Raji (cell line): ENCODE results near the gene LAT.

ENCODE experiments used
- POLR2A ChIP-seq: IDR thresholded peaks from 2 replicates; pipeline ENCODE4 v1.6.1; 2011; ENCODE audit warnings: low read depth, low read length, control low read depth; ENCODE audit not compliant: insufficient read depth

LAT gene

DNA sequence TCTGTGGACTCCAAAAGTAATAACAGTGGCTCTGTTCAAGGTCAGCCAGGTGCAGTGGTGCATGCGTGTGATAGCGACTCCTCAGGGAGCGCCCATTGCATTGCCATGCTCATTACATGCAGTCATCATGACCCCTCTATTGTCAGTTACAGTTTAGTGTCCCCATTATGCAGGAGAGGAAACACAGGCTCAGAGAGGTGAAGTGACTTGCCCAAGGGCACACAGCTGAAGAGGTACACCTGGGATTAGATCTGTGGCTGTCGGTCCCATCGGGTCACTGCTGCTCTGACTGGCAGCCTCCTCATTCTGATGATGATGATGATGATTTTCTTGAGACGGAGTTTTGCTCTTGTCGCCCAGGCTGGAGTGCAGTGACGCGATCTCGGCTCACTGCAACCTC, 7.6 kb downstream of the LAT start:
- TF ChIP-seq POLR2A, result no peak

DNA sequence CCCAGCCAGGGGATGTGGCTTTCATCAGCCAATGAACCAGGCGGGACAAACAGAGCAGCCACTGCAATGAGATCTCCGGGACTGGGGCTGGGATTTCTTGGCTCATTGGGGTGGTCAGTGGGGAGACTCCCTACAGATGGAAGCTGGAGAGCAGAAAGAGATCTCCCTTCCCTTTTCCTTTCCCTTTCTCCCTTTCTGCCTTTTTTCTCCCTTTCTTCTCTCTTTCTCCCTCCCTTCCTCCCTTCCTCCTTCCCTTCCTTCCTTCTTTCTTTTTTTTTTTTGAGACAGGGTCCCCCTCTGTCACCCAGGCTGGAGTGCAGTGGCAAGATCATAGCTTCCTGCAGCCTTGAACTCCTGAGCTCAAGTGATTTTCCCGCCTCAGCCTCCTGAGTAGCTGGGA, 14.0 kb downstream of the LAT start:
- no peak for TF ChIP-seq POLR2A

DNA sequence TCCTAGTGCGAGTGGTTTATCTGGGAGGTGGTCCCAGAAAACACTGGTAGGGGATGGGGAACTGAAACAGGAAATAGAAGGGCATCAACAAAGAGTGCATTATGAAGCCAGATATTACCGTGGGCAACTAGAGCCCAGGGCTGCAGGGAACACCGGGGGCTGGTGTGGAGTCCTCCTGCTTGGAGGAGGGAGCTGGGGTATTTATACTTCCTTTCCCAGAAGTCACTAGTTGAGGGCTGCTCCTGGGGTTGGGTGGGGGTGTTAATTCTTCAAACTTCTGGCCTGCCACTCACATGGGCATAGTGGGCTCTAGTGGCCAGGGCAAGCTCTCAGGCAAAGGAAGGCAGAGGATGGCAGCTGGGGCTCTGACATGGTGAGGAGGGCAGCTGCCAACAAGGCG, 14.7 kb downstream of the LAT start:
- TF ChIP-seq POLR2A, result no peak

DNA sequence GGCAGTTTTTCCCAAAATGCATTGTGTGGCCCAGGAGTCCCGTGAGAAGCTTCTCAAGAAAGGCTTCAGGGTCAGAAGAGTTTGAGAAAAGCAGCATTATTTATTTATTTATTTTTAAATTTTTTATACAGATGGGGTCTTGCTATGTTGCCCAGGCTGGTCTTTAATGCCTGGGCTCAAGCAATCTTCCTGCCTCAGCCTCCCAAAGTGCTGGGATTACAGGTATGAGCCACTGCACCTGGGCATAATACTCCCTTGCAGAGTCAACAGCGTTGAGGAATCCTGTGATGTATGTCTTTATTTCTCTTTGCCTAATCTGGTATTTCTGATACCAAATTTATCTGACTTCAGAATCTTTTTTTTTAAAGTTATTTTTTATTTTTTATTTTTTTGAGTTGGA, 15.2 kb downstream of the LAT start:
- no peak for TF ChIP-seq POLR2A

DNA sequence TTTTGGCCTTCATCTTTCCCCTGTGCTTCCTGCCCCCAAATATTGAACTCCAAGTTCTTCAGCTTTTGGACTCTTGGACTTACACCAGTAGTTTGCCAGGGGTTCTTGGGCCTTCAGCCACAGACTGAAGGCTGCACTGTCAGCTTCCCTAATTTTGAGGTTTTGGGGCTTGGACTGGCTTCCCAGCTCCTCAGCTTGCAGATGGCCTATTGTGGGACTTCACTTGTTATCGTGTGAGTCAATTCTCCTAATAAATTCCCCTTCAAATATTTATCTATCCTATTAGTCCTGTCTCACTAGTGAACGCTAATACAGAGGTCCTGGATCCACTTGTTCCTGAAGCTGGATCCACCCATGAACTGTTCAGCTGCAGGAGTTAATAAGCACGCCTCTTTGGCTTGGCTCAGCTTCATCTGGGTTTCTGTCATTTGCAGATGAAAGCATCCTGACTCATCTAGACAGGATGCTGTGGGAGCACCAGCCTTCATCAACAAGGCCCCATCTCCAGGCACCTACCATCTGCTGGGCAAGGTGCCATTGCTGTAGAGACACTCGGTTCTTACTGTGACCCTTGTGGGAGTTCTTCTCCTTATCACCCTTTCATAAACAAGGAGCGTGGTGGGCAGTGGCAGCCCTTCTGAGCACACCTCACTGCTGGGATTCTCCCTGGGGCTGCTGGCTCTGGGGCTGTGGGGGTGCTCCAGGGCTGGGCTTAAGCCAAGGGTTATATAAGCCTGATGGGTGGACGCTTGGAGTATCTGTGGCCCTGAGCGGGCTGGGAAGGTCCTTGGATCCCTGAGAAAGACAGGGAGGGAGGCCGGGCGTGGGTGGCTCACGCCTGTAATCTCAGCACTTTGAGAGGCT, 23.1 kb downstream of the LAT start:
- no peak for TF ChIP-seq POLR2A

DNA sequence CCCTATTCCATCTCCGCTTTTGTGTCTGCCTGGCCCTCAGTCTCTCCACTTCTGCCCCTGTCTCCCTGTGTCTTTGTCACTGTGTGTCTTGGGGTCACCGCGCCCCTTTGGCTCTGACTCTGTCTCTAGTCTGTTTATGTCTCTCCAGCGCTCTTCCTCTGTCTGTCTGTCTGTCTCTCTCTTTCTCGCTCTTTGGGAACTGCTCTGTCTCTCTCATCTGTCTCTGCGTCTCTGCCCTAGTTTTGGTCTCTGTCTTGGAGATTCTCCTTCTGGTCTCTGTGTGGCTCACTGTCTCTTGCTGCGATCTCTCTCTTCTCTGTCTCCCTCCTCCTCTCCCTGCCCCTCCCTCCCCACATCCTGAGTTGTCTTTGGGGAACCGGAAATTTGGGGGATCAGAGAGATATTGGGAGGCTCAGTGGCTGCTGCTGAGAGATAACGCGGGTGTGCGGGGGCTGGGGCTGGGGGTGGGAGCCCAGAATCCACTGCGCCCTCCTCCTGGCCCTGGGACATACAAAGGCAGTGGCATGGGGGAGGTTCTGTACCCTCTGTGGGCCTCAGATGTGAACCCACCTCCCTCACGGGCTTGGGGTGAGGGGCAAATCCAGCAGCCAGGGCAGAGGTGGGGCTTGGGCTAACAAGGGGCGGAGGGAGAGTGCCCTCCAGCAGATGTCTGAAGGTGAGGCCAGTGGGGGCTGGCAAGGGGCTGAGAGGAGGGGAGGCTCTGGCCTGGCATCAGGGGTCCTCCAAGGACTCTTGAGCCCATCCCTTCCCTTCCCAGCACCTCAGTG, 24.4 kb downstream of the LAT start:
- TF ChIP-seq POLR2A, result no peak

DNA sequence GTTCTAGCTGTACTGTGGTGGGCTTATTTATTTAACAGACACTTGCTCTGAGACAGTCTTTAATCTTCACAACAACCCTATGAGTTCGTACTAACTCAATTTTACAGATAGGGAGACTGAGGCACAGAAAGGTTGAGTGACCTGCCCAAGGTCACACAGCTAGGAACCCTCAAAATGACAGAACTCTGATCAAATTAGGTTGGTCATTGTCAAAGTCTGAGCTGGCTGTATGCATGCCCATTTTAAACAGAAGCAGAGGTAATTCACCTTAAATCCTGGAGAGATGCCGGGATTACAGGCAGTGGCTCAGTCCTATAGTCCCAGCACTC, 24.9 kb downstream of the LAT start:
- no peak for TF ChIP-seq POLR2A

DNA sequence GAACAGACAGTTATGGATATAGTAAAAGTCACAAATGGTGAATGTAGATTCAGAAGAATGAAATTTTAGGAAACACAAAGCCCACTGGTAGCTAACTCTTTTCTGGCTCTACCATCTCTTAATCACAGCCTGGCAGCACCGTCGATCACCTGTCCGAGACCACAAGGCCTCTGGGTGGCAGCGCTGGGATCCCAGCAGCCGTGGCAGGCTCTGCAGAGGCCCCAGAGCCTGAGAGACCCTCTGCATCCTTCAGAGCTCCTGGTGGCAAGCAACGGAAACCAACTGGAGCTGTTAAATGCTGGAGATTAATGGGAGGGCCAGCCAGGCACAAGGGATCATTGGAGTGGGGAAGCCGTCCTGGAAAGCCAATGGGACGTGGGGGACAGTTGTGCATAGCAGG, 26.3 kb downstream of the LAT start:
- TF ChIP-seq POLR2A, result no peak

DNA sequence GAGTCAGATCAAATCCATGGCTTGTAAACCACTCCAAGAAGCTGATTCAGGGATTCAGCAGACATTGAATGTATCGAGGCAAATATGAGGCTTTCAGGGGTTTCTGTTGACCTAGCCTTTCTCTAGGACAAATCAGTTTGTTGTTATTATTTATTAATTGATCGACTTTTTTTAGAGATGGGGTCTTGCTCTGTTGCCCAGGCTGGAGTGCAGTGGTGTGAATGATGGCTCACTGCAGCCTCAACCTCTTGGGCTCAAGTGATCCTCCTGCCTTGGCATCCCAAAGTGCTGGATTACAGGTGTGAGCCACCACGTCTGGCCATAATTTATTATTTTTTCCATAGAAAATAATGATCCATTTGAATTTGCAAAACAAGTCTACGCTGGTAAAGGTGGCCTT, 27.0 kb downstream of the LAT start:
- TF ChIP-seq POLR2A, result no peak

DNA sequence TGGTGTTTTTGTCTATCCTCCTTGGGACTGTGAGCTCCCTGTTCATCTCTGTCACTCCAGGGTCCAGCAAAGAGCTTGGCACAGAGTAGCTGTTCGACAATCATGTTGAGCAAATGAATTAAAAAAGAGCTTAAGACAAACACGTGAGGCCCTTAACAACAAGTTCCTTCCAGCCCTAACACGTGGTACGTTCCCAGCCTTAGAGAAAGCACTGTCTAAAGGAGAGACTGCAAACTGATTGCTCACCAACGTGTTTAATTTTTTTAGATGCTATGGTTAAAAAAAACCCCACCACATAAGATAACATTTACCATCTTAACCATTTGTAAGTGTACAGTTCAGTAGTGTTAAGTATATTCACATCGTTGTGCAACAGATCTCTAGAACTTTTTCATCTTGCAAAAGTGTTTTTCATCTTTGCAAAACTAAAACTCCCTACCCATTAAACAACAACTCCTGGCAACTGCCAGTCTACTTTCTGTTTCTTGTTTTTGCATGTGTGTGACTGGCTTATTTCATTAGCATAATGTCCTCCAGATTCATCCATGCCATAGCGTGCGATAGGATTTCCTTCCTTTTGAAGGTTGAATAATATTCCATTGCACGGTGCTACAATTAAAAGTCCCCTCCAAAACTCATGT, 28.2 kb downstream of the LAT start:
- no peak for TF ChIP-seq POLR2A

DNA sequence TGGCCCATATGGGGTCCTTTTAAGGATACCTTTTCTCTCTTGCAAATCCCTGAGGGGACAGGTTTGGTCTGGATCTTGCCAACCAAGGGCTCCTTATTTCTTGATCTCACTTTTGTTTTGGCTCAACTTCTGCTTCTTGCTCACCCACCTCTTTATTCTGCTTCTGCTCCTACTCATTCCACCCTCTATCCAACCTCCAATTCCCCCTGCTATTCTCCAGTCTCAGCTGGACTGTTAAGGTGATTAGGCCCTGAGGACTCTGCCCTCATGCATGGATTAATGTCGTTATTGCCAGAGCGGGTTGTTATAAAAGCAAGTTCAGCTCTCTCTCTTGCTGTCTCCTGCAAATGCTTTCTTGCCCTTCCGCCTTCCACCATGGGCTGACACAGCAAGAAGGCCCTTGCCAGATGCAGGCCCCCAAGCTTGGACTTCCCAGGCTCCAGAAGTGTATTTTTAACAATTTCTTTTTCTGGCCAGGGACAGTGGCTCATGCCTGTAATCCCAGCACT, 29.8 kb downstream of the LAT start:
- no peak for TF ChIP-seq POLR2A

DNA sequence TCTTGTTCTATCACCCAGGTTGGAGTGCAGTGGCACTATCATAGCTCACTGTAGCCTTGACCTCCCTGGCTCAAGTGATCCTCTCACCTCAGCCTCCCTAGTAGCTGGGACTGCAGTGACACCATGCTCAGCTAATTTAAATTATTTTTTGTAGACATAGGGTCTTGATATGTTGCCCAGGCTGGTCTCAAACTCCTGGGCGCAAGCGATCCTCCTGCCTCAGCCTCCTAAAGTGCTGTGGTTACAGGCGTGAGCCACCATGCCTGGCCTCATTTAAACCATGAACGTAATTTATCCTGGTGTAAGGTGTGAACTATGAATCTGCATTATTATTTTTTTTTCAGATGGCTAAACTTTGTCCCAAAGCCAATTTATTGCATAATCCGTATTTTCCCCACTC, 37.3 kb downstream of the LAT start:
- no peak for TF ChIP-seq POLR2A

DNA sequence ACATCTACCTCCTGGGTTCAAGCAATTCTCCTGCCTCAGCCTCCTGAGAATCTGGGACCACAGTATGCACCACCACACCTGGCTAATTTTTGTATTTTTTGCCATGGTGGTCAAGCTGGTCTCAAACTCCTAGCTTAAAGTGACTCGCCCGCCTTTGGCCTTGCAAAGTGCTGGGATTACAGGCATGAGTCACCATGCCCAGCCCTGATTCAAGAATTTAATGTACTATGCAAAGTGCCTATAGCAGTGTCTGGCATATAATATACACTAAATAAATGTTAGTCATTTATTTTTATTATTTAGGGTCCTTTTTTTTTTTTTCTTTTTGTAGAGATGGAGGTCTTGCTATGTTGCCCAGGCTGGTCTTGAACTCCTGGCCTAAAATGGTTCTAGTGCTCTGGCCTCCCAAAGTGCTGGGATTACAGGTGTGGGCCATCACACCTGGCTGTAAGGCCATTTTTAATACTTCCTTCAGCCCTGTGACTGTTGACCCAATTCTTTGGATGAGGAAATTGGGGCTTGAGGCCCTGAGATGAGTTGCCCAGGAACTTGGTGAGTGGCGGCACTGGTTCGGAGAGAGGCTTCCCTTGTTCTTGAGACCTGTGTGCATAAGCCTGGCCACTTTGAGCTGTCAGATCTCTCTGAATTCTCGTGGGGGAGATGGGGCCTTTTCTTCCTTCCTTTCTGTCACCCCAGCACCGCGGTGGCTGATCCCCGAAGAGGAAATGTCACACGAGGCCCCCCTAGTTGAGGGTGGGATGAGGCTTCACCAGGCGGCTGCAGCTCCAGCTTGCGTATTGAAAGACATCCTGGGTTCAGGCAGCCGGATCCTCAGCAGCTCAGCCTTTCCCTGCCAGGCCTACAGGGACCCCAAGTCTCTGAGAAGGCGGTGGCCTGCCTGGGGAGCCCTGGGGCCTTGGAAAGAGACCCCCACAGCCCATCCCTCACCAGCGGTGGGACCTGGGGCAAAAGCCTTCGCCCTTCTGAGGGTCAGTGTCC, 38.7 kb downstream of the LAT start:
- no peak for TF ChIP-seq POLR2A

DNA sequence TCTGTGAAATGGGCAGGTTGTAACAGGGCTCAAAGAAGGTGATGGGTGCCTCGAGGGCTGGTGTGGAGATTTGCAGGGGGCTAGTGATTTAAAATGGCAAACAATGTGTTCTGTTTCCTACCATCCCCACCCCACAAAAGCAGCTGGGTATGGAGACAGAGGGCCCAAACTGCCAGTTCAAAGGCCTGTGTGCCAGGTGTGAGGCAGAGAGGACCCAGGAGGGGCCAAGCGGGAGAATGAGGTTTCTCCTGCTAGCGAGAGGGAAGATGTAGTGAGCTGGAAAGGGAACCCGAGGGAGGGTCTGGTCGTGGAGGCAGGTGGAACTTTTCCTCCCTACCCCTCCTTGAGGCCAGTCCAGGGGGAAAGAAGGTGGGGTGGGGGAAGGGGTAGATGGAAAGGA, 39.4 kb downstream of the LAT start:
- no peak for TF ChIP-seq POLR2A

DNA sequence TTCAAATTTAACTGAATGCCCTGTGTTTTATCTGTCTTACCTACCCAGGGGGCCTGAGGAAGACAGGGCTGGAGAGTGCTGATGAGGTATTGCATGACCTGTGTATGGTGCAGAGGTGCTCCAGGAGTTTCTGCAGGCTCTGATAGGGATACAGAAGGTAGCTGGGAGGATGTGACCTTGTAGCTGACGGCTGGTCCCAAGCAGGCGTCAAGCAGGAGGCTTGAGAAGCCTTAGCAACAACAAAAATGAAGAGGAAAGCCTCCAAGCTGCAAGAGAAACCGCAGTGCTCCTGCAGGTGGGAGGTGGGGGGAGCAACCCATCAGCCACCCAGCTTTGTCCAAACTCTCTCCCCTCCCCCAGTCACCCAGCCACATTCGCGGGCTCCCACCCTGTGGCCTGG, 40.4 kb downstream of the LAT start:
- no peak for TF ChIP-seq POLR2A
